ENCODE measurements around the gene MAP3K2. TPM values are rescaled to one million over a fixed set of nuclear protein-coding genes. Genes with fewer than 3 reads are reported as not detected.

The MAP3K2 gene
- total and polyA plus RNA-seq, 4 donors = 5.9 to 46.2 (median 17.0) TPM

DNA sequence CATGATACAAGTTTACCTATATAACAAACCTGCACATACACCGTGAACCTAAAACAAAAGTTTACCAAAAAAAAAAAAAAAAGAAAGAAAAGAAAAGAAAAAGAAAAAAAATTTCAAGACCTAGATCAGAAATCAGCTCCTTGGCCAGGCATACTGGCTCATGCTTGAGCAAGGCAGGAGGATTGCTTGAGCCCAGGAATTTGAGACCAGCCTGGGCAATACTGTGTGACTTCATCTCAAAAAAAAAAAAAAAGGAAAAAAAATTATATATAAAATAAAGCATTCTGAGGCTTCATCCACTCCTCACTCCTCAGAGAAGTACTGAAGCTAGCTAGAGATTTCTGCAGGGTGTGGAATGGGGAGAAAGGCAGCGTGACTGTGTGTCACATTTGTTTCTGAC is 18.7 kb upstream of the MAP3K2 start:
- Histone ChIP-seq H3K36me3 (ENCODE audit: control insufficient read depth in 4 of 4, insufficient read depth in 3 of 4, low read depth in 1 of 4, low read length in 3 of 4) (no peaks in the 10 kb centered on the region), H3K27ac (ENCODE audit: low read depth in 1 of 2, low read length in 2 of 2) (no peak overlapping the region), H3K9me3 (ENCODE audit: control insufficient read depth in 4 of 4, low read length in 3 of 4) (no peaks in the 10 kb centered on the region), H3K4me1 (ENCODE audit: control insufficient read depth in 4 of 4, insufficient read depth in 4 of 4, low read length in 3 of 4) (peaks cover 5 to 25% (median 10%) of the 10 kb centered on the region in 4 donors), H3K4me3 (ENCODE audit: low read depth in 1 of 3, low read length in 3 of 3) (no peak overlapping the region), H3K27me3 (ENCODE audit: control insufficient read depth in 4 of 4, insufficient read depth in 4 of 4, low read length in 3 of 4) (no peaks in the 10 kb centered on the region), H3K9ac (ENCODE audit: low read depth in 1 of 2, low read length in 2 of 2) (no peak overlapping the region)
- no peak for DNase-seq (ENCODE audit: low spot score)
- WGBS = 98% methylated on average over 2 of the region's 2 CpGs
- no peak for TF ChIP-seq HNF4G (IDR thresholded peaks at IDR 0.05)
- TF ChIP-seq FOXA1 (IDR thresholded peaks at IDR 0.05) = no peak
- TF ChIP-seq, protein P1, sequence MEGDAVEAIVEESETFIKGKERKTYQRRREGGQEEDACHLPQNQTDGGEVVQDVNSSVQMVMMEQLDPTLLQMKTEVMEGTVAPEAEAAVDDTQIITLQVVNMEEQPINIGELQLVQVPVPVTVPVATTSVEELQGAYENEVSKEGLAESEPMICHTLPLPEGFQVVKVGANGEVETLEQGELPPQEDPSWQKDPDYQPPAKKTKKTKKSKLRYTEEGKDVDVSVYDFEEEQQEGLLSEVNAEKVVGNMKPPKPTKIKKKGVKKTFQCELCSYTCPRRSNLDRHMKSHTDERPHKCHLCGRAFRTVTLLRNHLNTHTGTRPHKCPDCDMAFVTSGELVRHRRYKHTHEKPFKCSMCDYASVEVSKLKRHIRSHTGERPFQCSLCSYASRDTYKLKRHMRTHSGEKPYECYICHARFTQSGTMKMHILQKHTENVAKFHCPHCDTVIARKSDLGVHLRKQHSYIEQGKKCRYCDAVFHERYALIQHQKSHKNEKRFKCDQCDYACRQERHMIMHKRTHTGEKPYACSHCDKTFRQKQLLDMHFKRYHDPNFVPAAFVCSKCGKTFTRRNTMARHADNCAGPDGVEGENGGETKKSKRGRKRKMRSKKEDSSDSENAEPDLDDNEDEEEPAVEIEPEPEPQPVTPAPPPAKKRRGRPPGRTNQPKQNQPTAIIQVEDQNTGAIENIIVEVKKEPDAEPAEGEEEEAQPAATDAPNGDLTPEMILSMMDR (IDR thresholded peaks at IDR 0.05; ENCODE audit: low read depth, low read length, missing input control) = no peak
- TF ChIP-seq NR2F2 (IDR thresholded peaks at IDR 0.05) = no peak
- TF ChIP-seq, protein P2, sequence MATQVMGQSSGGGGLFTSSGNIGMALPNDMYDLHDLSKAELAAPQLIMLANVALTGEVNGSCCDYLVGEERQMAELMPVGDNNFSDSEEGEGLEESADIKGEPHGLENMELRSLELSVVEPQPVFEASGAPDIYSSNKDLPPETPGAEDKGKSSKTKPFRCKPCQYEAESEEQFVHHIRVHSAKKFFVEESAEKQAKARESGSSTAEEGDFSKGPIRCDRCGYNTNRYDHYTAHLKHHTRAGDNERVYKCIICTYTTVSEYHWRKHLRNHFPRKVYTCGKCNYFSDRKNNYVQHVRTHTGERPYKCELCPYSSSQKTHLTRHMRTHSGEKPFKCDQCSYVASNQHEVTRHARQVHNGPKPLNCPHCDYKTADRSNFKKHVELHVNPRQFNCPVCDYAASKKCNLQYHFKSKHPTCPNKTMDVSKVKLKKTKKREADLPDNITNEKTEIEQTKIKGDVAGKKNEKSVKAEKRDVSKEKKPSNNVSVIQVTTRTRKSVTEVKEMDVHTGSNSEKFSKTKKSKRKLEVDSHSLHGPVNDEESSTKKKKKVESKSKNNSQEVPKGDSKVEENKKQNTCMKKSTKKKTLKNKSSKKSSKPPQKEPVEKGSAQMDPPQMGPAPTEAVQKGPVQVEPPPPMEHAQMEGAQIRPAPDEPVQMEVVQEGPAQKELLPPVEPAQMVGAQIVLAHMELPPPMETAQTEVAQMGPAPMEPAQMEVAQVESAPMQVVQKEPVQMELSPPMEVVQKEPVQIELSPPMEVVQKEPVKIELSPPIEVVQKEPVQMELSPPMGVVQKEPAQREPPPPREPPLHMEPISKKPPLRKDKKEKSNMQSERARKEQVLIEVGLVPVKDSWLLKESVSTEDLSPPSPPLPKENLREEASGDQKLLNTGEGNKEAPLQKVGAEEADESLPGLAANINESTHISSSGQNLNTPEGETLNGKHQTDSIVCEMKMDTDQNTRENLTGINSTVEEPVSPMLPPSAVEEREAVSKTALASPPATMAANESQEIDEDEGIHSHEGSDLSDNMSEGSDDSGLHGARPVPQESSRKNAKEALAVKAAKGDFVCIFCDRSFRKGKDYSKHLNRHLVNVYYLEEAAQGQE (IDR thresholded peaks at IDR 0.05) = no peak
- TF ChIP-seq TAF1 (conservative IDR thresholded peaks at IDR 0.05) = no peak
- no peak for TF ChIP-seq SP1 (IDR thresholded peaks at IDR 0.05)
- no peak for TF ChIP-seq RAD21 (IDR thresholded peaks at IDR 0.05)
- TF ChIP-seq, protein P3, sequence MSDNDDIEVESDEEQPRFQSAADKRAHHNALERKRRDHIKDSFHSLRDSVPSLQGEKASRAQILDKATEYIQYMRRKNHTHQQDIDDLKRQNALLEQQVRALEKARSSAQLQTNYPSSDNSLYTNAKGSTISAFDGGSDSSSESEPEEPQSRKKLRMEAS (IDR thresholded peaks at IDR 0.05) = no peak
- no peak for TF ChIP-seq YY1 (IDR thresholded peaks at IDR 0.05)
- TF ChIP-seq FOXA2 (IDR thresholded peaks at IDR 0.05) = no peak
- no peak for TF ChIP-seq HNF4A (conservative IDR thresholded peaks at IDR 0.05)
- TF ChIP-seq JUND (IDR thresholded peaks at IDR 0.05) = no peak
- TF ChIP-seq, protein P4, sequence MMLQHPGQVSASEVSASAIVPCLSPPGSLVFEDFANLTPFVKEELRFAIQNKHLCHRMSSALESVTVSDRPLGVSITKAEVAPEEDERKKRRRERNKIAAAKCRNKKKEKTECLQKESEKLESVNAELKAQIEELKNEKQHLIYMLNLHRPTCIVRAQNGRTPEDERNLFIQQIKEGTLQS (IDR thresholded peaks at IDR 0.05) = no peak
- no peak for TF ChIP-seq RXRA (IDR thresholded peaks at IDR 0.05)
- TF ChIP-seq, protein P5, sequence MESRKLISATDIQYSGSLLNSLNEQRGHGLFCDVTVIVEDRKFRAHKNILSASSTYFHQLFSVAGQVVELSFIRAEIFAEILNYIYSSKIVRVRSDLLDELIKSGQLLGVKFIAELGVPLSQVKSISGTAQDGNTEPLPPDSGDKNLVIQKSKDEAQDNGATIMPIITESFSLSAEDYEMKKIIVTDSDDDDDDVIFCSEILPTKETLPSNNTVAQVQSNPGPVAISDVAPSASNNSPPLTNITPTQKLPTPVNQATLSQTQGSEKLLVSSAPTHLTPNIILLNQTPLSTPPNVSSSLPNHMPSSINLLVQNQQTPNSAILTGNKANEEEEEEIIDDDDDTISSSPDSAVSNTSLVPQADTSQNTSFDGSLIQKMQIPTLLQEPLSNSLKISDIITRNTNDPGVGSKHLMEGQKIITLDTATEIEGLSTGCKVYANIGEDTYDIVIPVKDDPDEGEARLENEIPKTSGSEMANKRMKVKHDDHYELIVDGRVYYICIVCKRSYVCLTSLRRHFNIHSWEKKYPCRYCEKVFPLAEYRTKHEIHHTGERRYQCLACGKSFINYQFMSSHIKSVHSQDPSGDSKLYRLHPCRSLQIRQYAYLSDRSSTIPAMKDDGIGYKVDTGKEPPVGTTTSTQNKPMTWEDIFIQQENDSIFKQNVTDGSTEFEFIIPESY (IDR thresholded peaks at IDR 0.05) = no peak
- no peak for TF ChIP-seq GABPA (IDR thresholded peaks at IDR 0.05 in 1 of 2, conservative IDR thresholded peaks at IDR 0.05 in 1 of 2)
- no peak for TF ChIP-seq EGR1 (IDR thresholded peaks at IDR 0.05; ENCODE audit: low read depth in 2 of 2)

Data from liver (tissue), 9 donors.